Ishikawa (cell line): ENCODE data around the gene CASK.

Source experiments
- CEBPB ChIP-seq: IDR thresholded peaks from 2 replicates; pipeline ENCODE4 v1.6.1; 2012
- CREB1 ChIP-seq: IDR thresholded peaks from 2 replicates; pipeline ENCODE4 v1.6.1; 2012; ENCODE audit warnings: low read depth
- EP300 ChIP-seq: IDR thresholded peaks from 2 replicates; pipeline ENCODE4 v1.6.1; 2012; ENCODE audit warnings: borderline replicate concordance
- FOXM1 ChIP-seq: IDR thresholded peaks from 2 replicates; pipeline ENCODE4 v1.6.1; 2012; ENCODE audit warnings: low read depth, borderline replicate concordance
- REST ChIP-seq: IDR thresholded peaks from 2 replicates; pipeline ENCODE4 v1.6.1; 2012; ENCODE audit warnings: low read depth, mild to moderate bottlenecking
- TAF1 ChIP-seq: IDR thresholded peaks from 2 replicates; pipeline ENCODE4 v1.6.1; 2012; ENCODE audit warnings: low read depth, mild to moderate bottlenecking
- TCF12 ChIP-seq: IDR thresholded peaks from 2 replicates; pipeline ENCODE4 v1.6.1; 2012; ENCODE audit warnings: low read depth
- YY1 ChIP-seq: IDR thresholded peaks from 2 replicates; pipeline ENCODE4 v1.6.1; 2012; ENCODE audit warnings: low read depth

GRCh38 chrX:41491267-41492004 lies 431.9 kb downstream of the CASK start:
- no peak for TF ChIP-seq YY1
- no peak for TF ChIP-seq FOXM1
- TF ChIP-seq CREB1 = no peak
- no peak for TF ChIP-seq TCF12
- TF ChIP-seq REST = no peak
- 0 out of 2 replicates have a peak, but pooled peaks have one; percentile 14 for TF ChIP-seq EP300
- no peak for TF ChIP-seq TAF1
- no peak for TF ChIP-seq CEBPB
